ENCODE data around the gene SF3B2.

SF3B2 gene

DNA sequence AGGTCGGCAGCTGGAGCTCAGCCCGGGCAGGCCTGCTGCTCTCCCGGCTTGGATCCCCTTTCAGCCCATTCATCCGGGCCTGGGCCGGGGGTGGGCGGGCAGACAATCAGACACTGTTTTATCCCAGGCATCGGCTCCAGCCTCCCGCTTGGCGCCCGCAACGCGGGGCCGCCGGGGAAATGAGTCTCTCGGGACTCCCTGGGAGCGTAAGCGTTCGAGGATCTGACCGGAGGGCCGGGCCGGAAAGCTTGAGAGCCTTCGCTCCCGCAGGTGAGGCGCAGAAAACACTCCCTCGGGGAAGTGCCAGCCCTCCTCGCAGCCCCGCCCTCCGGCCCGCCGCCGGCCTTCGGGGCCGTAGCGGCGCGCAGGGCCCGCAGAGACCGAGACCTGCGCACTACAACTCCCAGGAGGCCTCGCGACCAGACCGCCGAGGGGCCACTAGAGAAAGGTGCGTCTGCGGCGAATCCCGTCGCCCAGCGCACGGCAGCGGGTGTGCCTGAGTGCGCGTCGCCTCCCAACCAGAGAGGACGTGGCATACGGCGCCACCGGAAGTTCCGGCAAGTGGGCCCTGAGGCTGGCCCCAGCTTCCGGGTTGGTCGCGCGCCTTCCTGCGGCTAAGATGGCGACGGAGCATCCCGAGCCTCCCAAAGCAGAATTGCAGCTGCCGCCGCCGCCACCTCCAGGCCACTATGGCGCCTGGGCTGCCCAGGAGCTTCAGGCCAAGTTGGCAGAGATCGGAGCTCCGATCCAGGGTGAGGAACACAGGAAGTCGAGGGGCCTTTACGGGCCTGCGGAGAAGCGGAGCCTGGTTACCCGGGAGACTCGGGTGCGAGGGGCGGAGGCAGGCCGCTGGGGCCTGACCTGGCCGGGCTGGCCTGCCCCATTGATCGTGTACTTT, at the start of gene SF3B2:
TSS of gene SF3B2 (plus strand) at position 599 of the 898 bp plus-strand sequence. CDS start at position 620, 21 bp downstream.
- DNase-seq (ENCODE audit: low read depth) = peak; percentile 100
- TF ChIP-seq CTCF (IDR thresholded peaks at IDR 0.05; ENCODE audit: insufficient read depth, low read depth, low read length, missing control alignments) = no peak
- peak within 1 kb of the TSS; percentile 83 for H3K4me3 ChIP-seq (ENCODE audit: low read depth, low read length)

- TF ChIP-seq CTCF (IDR thresholded peaks at IDR 0.05; ENCODE audit: insufficient read depth, low read depth, low read length, missing control alignments) = no peak
- peak overlapping the region; percentile 88 for H3K4me3 ChIP-seq (ENCODE audit: low read depth, low read length)
- DNase-seq (ENCODE audit: low read depth) = no peak
These were observed 49.4 kb upstream of the SF3B2 start for GRCh38 chr11:66002648-66003225.

- peak overlapping the region; percentile 88 for H3K4me3 ChIP-seq (ENCODE audit: low read depth, low read length)
- DNase-seq (ENCODE audit: low read depth) = no peak
- TF ChIP-seq CTCF (IDR thresholded peaks at IDR 0.05; ENCODE audit: insufficient read depth, low read depth, low read length, missing control alignments) = no peak
These were observed 48.9 kb upstream of the SF3B2 start for GRCh38 chr11:66003291-66003690.

DNA sequence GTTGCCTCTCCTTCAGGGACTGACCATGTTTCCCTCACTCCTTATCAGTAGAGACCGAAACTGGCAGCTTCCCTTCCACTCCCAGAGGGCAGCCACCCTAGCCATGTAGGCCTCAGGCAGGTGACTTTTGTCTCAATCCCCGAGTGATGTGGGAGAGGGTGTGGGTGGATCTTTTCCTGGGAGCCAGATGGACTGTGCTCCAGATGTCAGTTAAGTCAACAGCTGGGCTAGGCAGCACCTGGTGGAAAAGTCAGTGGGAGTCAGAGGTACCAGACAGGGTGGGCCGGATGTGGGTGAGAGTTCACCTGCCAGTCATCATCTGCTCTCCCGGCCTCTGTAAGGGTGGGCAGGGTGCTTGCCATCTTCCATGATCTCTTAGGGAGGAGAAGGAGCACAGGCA, 48.0 kb upstream of the SF3B2 start:
- DNase-seq (ENCODE audit: low read depth) = no peak
- no peak for TF ChIP-seq CTCF (IDR thresholded peaks at IDR 0.05; ENCODE audit: insufficient read depth, low read depth, low read length, missing control alignments)
- H3K4me3 ChIP-seq (ENCODE audit: low read depth, low read length) = no peak overlapping the region

GRCh38 chr11:66006134-66006890, 45.9 kb upstream of the SF3B2 start:
- no peak for TF ChIP-seq CTCF (IDR thresholded peaks at IDR 0.05; ENCODE audit: insufficient read depth, low read depth, low read length, missing control alignments)
- no peak for DNase-seq (ENCODE audit: low read depth)
- no peak overlapping the region for H3K4me3 ChIP-seq (ENCODE audit: low read depth, low read length)

- H3K4me3 ChIP-seq (ENCODE audit: low read depth, low read length) = no peak overlapping the region
- TF ChIP-seq CTCF (IDR thresholded peaks at IDR 0.05; ENCODE audit: insufficient read depth, low read depth, low read length, missing control alignments) = no peak
- DNase-seq (ENCODE audit: low read depth) = no peak
These were observed 45.3 kb upstream of the SF3B2 start for GRCh38 chr11:66006891-66007176.
